Fibroblast of pulmonary artery (primary cell): Measurements from ENCODE around the gene GMDS.

Experiments
- DNase-seq: peaks from one replicate; pipeline ENCODE4 v3.0.0-alpha.2; 2010; ENCODE audit warnings: low read depth
- H3K4me3 ChIP-seq: replicated peaks from 2 replicates; pipeline ENCODE4 v1.5.1; 2011; ENCODE audit warnings: low read depth, mild to moderate bottlenecking, control low read depth, low read length, moderate library complexity
- TF ChIP-seq, protein P1 (sequence below): IDR thresholded peaks from 2 replicates; pipeline ENCODE4 v1.5.1; 2011; ENCODE audit warnings: mild to moderate bottlenecking, control low read depth, low read length, inconsistent platforms; ENCODE audit errors: missing control alignments

GMDS gene

DNA sequence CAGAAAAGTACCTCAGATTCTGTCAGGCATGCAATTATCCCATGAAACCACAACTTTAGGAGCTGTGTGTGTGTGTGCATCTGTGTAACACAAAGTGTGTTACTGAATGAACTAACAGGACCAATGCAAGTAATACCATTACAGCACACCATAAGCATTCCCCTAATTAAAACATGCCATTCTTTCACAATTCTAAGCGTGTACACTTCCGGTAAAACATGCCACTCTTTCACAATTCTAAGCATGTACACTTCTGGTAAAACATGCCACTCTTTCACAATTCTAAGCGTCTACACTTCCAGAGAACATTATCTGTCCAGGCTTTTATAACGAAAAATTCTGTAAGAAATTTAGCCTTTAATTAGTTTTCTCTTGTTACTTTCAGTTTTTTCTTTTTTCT lies 238.2 kb downstream of the GMDS start:
- TF ChIP-seq, protein P1, sequence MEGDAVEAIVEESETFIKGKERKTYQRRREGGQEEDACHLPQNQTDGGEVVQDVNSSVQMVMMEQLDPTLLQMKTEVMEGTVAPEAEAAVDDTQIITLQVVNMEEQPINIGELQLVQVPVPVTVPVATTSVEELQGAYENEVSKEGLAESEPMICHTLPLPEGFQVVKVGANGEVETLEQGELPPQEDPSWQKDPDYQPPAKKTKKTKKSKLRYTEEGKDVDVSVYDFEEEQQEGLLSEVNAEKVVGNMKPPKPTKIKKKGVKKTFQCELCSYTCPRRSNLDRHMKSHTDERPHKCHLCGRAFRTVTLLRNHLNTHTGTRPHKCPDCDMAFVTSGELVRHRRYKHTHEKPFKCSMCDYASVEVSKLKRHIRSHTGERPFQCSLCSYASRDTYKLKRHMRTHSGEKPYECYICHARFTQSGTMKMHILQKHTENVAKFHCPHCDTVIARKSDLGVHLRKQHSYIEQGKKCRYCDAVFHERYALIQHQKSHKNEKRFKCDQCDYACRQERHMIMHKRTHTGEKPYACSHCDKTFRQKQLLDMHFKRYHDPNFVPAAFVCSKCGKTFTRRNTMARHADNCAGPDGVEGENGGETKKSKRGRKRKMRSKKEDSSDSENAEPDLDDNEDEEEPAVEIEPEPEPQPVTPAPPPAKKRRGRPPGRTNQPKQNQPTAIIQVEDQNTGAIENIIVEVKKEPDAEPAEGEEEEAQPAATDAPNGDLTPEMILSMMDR: no peak
- no peak for DNase-seq
- no peak overlapping the region for H3K4me3 ChIP-seq

DNA sequence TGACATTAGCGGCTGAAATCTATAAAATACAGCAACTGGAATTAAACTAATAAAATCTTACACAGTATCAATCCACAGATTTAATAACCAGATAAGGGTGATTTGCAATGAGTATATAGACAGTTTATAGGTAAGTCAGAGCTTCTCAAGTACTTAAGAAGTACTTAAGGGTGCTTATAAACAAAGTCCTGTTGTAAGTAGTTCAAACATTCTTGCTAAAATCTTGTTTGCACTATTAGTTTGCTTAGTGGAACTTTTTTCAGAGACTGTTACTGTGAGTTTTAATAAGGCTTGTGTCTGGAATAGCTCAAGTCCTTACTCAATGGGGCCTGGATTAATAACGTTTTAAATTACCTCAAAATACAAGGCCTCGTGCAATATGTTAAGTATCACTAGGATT lies 240.5 kb downstream of the GMDS start:
- TF ChIP-seq, protein P1: no peak
- H3K4me3 ChIP-seq: no peak overlapping the region
- DNase-seq: no peak

DNA sequence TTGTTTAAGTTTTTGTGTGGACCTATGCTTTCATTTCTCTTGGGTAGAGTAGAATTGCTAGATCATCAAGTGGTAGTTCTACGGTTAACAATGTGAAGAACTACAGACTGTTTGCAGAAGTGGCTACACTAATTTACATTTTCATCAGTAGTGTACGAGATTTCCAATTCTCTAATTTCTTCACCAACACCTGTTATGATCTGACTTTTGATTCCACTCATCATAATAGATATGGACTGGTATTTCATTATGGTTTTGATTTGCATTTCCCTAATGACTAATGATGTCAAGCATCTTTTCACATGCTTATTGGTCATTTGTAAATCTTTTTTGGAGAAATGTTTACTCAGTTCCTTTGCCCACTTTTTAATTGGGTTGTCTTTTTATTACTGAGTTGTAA lies 244.4 kb downstream of the GMDS start:
- DNase-seq: no peak
- TF ChIP-seq, protein P1: no peak
- no peak overlapping the region for H3K4me3 ChIP-seq

DNA sequence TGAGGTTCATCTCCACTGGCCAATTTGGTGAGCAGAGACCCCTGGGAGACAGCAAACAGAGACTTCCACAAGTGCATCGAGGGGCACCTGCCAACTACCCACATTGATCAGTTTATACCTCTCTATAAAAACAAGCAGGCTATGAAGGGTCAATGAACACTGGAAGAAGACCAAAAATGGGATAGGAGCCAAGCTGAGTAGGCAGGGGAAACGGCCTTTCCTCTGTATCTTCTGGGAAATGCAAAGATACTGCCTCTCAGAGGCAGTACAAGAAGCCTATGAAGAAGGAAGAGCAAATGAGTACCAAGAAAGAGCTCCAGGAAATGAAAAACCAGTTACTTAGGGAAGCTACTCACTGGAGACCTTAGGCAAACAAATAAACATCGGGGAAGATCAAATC lies 247.7 kb downstream of the GMDS start:
- no peak overlapping the region for H3K4me3 ChIP-seq
- no peak for DNase-seq
- TF ChIP-seq, protein P1: no peak

DNA sequence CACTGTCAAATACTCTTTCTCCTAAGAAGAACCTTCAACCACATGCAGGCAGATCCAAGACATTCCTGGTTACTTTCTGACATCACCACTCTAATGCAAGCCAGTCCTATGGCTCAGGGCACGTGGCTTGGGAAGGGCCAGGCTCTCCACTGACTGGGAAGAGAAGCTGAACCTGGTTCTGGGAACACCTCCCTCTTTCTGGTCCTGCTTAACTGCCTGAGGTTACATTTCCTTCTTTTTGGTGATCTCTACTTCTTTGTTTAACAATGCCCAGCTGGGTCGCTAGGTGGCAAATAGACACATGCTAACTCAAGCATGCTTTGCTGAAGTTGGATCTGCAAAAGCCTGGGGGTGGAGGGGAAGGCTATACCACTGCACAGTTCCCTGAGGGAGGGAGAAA lies 249.8 kb downstream of the GMDS start:
- H3K4me3 ChIP-seq: no peak overlapping the region
- DNase-seq: no peak
- TF ChIP-seq, protein P1: no peak

DNA sequence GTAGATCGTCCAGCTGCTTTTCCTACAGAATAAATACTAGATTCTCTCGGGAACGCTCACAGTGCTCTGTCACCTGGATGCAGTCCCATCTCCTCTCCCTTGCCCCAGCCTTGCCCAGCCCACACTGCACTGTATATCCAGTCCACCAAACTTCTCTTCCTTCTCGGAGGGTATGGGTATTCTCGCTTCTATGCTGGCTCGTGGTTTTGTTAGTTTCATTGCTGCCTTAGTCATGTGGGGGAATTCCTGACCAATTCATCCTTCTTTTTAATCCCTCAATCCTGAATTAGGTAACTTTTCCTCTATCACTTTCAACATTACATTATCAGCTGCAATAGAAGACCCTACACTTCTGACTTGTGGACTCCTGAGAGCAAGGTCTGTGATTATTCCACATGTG lies 252.4 kb downstream of the GMDS start:
- no peak overlapping the region for H3K4me3 ChIP-seq
- no peak for DNase-seq
- TF ChIP-seq, protein P1: no peak

DNA sequence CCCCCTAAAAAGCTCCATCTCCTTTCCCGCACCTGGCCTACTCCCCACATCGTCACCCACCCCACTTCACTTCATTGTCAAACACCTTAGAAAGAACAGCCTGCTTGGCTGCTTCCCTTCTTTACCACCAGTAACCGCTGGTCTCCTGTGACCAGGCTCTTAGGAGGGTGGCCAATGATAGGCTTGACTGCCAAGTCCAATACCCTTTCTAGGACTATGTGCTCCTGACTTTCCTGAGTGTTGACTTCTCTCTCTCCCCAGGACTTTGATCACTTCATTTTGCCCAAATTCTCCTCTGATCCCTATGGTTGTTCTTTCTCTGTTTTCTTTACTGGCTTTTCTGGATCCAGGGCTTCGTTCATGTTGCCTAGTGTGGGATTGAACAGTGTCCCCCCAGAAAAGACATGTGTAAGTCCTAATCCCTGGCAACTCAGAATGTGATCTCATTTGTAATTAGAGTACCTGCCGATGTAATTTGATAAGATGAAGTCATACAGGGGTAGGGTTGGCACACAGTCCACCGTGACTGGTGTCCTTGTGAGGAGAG lies 254.0 kb downstream of the GMDS start:
- no peak for DNase-seq
- TF ChIP-seq, protein P1: no peak
- no peak overlapping the region for H3K4me3 ChIP-seq
